GM12873 (cell line): Measurements from ENCODE around the gene INSR.

Source experiments
- CTCF ChIP-seq: IDR thresholded peaks from 2 replicates; pipeline ENCODE4 v1.5.1; 2012; ENCODE audit warnings: low read depth, mild to moderate bottlenecking, moderate library complexity, low read length, control low read depth; ENCODE audit not compliant: insufficient read depth; ENCODE audit errors: missing control alignments

Gene INSR

GRCh38 chr19:7069042-7069903 lies 224.9 kb downstream of the INSR start, which contains the start of gene ZNF557:
ZNF557 (plus strand) TSS chr19:7069703; CDS start chr19:7075075, 5,372 bp downstream.
- TF ChIP-seq CTCF = no peak

- TF ChIP-seq CTCF = no peak
Observed at GRCh38 chr19:7068599-7068998, 225.6 kb downstream of the INSR start.

- no peak for TF ChIP-seq CTCF
Observed at GRCh38 chr19:7067716-7068115, 226.5 kb downstream of the INSR start.

GRCh38 chr19:7067122-7067521 lies 227.1 kb downstream of the INSR start:
- peak; percentile 27 for TF ChIP-seq CTCF

DNA sequence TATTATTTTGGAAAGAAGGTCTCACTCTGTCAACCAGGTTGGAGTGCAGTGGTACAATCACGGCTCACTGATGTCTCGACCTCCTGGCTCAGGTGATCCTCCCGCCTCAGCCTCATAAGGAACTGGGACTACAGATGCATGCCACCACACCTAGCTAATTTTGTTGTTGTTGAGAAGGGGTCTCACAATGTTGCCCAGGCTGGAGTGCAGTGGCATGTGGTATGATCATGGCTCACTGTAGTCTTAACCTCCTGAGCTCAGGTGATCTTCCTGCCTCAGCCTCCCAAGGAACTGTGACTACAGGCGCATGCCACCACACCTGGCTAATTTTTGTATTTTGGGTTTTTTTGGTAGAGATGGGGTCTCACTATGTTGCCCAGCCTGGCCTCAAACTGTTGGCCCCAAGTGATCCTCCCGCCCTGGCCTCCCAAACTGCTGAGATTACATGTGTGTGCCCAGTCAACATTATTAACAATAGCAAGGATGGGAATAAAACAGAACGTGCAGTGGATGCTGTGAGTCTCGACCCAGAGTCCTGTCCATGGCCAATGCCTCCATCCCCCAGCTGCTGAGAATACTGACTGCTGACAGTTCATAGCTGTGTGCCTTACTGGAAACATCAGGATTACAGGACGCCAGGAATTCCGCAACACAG lies 230.3 kb downstream of the INSR start:
- TF ChIP-seq CTCF = no peak

- no peak for TF ChIP-seq CTCF
Observed at GRCh38 chr19:7063339-7063738, 230.9 kb downstream of the INSR start.
